Loucy (cell line): Measurements from ENCODE around the gene FAM193B.

Experiments
- CTCF ChIP-seq: fragments of 200-600 bp; sonication (generic); conservative IDR thresholded peaks from 2 replicates; pipeline ENCODE4 v1.5.1; 2014; ENCODE audit warnings: mild to moderate bottlenecking, antibody characterized with exemption, low read length
- EZH2phosphoT487 ChIP-seq: fragments of 200-600 bp; IDR thresholded peaks from 2 replicates; pipeline ENCODE4 v1.6.1; 2018; ENCODE audit warnings: antibody characterized with exemption, mild to moderate bottlenecking, moderate library complexity, borderline replicate concordance

- TF ChIP-seq CTCF: no peak
- no peak for TF ChIP-seq EZH2phosphoT487
Observed at GRCh38 chr5:177489119-177489716, 65.1 kb downstream of the FAM193B start.
